CD4-positive, alpha-beta T cell (primary cell): ENCODE results near the gene SDK1. TPM values are rescaled to one million over a fixed set of nuclear protein-coding genes. Genes with fewer than 3 reads are reported as not detected.

Source experiments
- ATAC-seq: fragments of 200-7000 bp; cut with Tn5 transposase; one replicate; pipeline ENCODE4 v1.10.0; 2022; ENCODE audit warnings: mild to moderate bottlenecking; ENCODE audit not compliant: poor library complexity
- CTCF ChIA-PET: fragments of 350-600 bp; sonication (Branson Sonifier 250); formaldehyde crosslinking; loops from one replicate; lab custom pipeline; 2021; ENCODE audit warnings: antibody characterized with exemption, inconsistent platforms; lab: Charles Lee
- POLR2A ChIA-PET: fragments of 350-600 bp; sonication (Branson Sonifier 250); formaldehyde crosslinking; loops from one replicate; lab custom pipeline; 2021; ENCODE audit warnings: antibody characterized with exemption, inconsistent platforms; lab: Charles Lee
- DNase-seq, 14 experiments: peaks; one replicate each; pipeline ENCODE4 v3.0.0-alpha.2; 2013 to 2020; ENCODE audit warnings: mixed read lengths in 2 of 14
- H3K27ac ChIP-seq, 2 donors: one replicate each; pipeline versions ENCODE4 v1.5.1 to v1.7.0; 2013; ENCODE audit warnings: low read length in 2 of 2, low read depth in 1 of 2, mild to moderate bottlenecking in 1 of 2
- H3K27me3 ChIP-seq, 2 experiments: 1 replicate in 1 of 2; 2 replicates in 1 of 2; pipeline versions ENCODE4 v1.6.1 to v1.7.0; 2013; ENCODE audit warnings: low read length in 2 of 2, control low read depth in 1 of 2, mild to moderate bottlenecking in 1 of 2, moderate library complexity in 1 of 2; ENCODE audit not compliant: insufficient read depth in 2 of 2, control insufficient read depth in 1 of 2
- H3K36me3 ChIP-seq: one replicate; pipeline ENCODE4 v1.6.1; 2013; ENCODE audit warnings: low read length, control low read depth; ENCODE audit not compliant: insufficient read depth
- H3K4me1 ChIP-seq: one replicate; pipeline ENCODE4 v1.6.1; 2013; ENCODE audit warnings: low read length, control low read depth; ENCODE audit not compliant: insufficient read depth
- H3K4me3 ChIP-seq: one replicate; pipeline ENCODE4 v1.5.1; 2013; ENCODE audit warnings: mild to moderate bottlenecking, low read length, moderate library complexity
- H3K9me3 ChIP-seq, 2 experiments: 1 replicate in 1 of 2; 2 replicates in 1 of 2; pipeline versions ENCODE4 v1.6.1 to v1.7.0; 2013; ENCODE audit warnings: low read length in 2 of 2, mild to moderate bottlenecking in 2 of 2, control low read depth in 1 of 2, moderate library complexity in 1 of 2; ENCODE audit not compliant: control insufficient read depth in 1 of 2, insufficient read depth in 1 of 2
- H3K27ac Mint-ChIP-seq: one replicate; pipeline ENCODE4 v1.8.0; 2020; ENCODE audit warnings: mixed read lengths
- H3K27me3 Mint-ChIP-seq: one replicate; pipeline ENCODE4 v1.8.0; 2021; ENCODE audit warnings: mixed read lengths
- H3K36me3 Mint-ChIP-seq: one replicate; pipeline ENCODE4 v1.8.0; 2021; ENCODE audit warnings: low read depth, mixed read lengths
- H3K4me1 Mint-ChIP-seq: one replicate; pipeline ENCODE4 v1.8.0; 2021; ENCODE audit warnings: low read depth, mixed read lengths
- H3K4me3 Mint-ChIP-seq: one replicate; pipeline ENCODE4 v1.8.0; 2020; ENCODE audit warnings: mild to moderate bottlenecking, mixed read lengths
- H3K9me3 Mint-ChIP-seq: one replicate; pipeline ENCODE4 v1.8.0; 2020; ENCODE audit warnings: mixed read lengths
- intact Hi-C, 2 experiments: fragments of 100-400 bp; cut with DNase I in 1 of 2; cut with micrococcal nuclease in 1 of 2; formaldehyde crosslinking; loops; one replicate each; pipeline versions ENCODE4 v1.15.1 to v1.9.0; 2023 to 2025; cut with DNase I, micrococcal nuclease
- total RNA-seq, 174 experiments: library from RNA in 2 of 174; stranded (reverse) in 2 of 174; gene quantifications; one replicate each; pipeline ENCODE4 v1.2.3 and lab custom pipeline; 2021 to 2026
- TF ChIP-seq, protein P1 (sequence below): fragments of 200-600 bp; IDR thresholded peaks from one replicate; pipeline ENCODE4 v1.8.0; 2022; ENCODE audit warnings: antibody characterized with exemption, mild to moderate bottlenecking

SDK1 gene
- total RNA-seq, 2 experiments from 2014 or later: 1.1 to 1.3 TPM

DNA sequence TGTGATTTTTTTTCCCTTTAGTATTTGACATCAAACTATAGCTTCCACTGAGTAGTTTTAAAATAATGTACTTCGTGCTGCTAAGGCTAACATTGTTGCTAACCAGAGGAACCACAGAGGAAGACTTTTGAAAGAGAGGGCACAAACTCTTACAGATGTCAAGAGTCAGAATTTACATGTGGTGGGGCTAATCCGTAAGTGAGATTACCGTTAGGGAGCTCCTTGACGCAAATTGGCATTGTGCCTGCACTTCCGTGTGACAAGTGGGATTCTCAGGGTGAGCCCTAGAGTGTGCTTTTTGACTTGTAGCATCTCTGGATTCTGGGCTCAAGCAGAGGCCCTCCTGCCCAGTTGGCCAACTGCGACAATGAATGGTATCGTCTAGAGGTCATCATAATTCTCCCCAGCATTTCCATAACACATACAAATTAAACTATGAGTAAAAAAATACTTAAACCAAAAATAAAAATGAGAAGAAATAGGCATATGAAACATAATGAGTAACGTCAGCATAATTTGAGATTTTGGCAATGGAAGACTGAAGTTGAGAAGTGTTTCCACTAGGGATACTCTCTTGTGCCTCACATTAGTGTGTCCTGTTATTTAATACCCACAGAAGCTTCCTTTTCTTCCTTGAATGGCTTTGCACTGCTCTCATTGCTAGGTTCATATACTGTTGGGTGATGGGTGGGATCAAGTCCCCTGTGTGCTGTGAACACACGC is 164.0 kb downstream of the SDK1 start:
- H3K9me3 ChIP-seq: no peaks in the 10 kb centered on the region
- H3K4me3 Mint-ChIP-seq: no peak overlapping the region
- no peaks in the 10 kb centered on the region for H3K36me3 Mint-ChIP-seq
- DNase-seq (peak in 9 of 14 experiments; percentile 8 to 76 (median 39)), ATAC-seq (peak; percentile 28)
- CTCF ChIA-PET: no interaction called here
- no peak overlapping the region for H3K4me3 ChIP-seq
- intact Hi-C loops: loop anchor here (5.0 to 10.0 kb wide), 2 partner anchors 38 to 600 kb away; no protein-coding TSS in a partner anchor
- peak overlapping the region; percentile 40 for H3K27ac Mint-ChIP-seq
- H3K4me1 Mint-ChIP-seq: peaks cover 53% of the 10 kb centered on the region
- TF ChIP-seq, protein P1, sequence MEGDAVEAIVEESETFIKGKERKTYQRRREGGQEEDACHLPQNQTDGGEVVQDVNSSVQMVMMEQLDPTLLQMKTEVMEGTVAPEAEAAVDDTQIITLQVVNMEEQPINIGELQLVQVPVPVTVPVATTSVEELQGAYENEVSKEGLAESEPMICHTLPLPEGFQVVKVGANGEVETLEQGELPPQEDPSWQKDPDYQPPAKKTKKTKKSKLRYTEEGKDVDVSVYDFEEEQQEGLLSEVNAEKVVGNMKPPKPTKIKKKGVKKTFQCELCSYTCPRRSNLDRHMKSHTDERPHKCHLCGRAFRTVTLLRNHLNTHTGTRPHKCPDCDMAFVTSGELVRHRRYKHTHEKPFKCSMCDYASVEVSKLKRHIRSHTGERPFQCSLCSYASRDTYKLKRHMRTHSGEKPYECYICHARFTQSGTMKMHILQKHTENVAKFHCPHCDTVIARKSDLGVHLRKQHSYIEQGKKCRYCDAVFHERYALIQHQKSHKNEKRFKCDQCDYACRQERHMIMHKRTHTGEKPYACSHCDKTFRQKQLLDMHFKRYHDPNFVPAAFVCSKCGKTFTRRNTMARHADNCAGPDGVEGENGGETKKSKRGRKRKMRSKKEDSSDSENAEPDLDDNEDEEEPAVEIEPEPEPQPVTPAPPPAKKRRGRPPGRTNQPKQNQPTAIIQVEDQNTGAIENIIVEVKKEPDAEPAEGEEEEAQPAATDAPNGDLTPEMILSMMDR: no peak
- no peaks in the 10 kb centered on the region for H3K27me3 ChIP-seq
- no peaks in the 10 kb centered on the region for H3K36me3 ChIP-seq
- H3K9me3 Mint-ChIP-seq: no peaks in the 10 kb centered on the region
- no peak overlapping the region for H3K27ac ChIP-seq
- no peaks in the 10 kb centered on the region for H3K27me3 Mint-ChIP-seq
- POLR2A ChIA-PET: no interaction called here
- H3K4me1 ChIP-seq: peaks cover 15% of the 10 kb centered on the region

DNA sequence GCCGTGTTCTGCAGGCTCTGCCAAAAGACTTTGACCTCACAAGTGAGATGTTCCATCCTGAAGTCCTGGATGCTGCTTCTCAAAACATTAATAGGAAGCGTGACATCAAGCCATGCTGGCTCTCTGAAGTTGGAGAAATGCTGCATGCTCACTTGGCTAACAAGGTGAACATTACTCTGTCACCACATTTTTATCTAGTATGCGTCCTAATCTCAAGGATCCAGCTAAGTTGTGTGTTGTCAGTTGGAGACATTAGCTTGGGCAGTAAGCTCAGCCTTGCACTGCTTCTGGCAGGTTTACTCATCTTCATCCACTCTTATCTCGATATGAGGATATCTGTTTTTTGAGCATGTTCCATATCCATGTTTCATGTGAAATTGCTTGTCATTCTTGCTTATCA is 165.2 kb downstream of the SDK1 start:
- Histone ChIP-seq H3K4me3 (no peak overlapping the region), H3K36me3 (no peaks in the 10 kb centered on the region), H3K27me3 (no peaks in the 10 kb centered on the region), H3K4me1 (peaks cover 15% of the 10 kb centered on the region), H3K9me3 (no peaks in the 10 kb centered on the region), H3K27ac (no peak overlapping the region)
- Mint-ChIP-seq H3K27ac (no peak overlapping the region), H3K4me1 (peaks cover 54% of the 10 kb centered on the region), H3K9me3 (no peaks in the 10 kb centered on the region), H3K36me3 (no peaks in the 10 kb centered on the region), H3K4me3 (no peak overlapping the region), H3K27me3 (no peaks in the 10 kb centered on the region)
- TF ChIP-seq, protein P1: no peak
- ChIA-PET CTCF (interaction anchor here (0.6 kb wide), 1 partner anchor 455 kb away, joined by 3 read pairs; no protein-coding TSS in a partner anchor), POLR2A (no interaction called here)
- intact Hi-C loops: loop anchor here in 1 of 2 experiments (10.0 kb wide), 1 partner anchor 601 kb away; no protein-coding TSS in a partner anchor
- DNase-seq: no peak
- ATAC-seq: no peak

DNA sequence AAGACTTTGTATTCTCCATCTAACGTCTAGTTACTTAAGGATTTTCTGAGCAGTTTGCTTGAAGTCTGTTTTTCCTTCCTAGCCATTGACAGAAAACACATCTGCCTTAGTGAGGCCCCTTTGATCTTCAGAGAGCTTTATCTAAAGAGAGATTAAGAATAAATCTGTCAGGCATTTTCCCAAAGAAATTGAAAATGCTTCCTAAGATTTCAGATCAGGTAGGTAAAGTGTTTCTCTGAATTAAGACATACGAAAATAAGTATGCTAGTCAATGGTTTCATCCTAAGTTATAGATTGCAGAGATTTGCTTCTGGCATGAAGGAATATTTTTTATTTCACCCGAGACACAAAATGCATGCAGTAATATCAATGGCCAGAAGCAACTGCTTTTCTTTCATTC is 168.6 kb downstream of the SDK1 start:
- CTCF ChIA-PET: no interaction called here
- H3K4me3 Mint-ChIP-seq: no peak overlapping the region

More for the DNA sequence above, 168.6 kb downstream of the SDK1 start:
- no peak for ATAC-seq
- no peak for DNase-seq
- no peaks in the 10 kb centered on the region for H3K27me3 Mint-ChIP-seq
- Histone ChIP-seq H3K36me3 (no peaks in the 10 kb centered on the region), H3K4me3 (no peak overlapping the region), H3K27ac (no peak overlapping the region), H3K4me1 (no peaks in the 10 kb centered on the region), H3K9me3 (no peaks in the 10 kb centered on the region), H3K27me3 (no peaks in the 10 kb centered on the region)
- TF ChIP-seq, protein P1: no peak
- no peaks in the 10 kb centered on the region for H3K9me3 Mint-ChIP-seq
- no peak overlapping the region for H3K27ac Mint-ChIP-seq
- intact Hi-C loops: loop anchor here in 1 of 2 experiments (10.0 kb wide), 2 partner anchors 425 to 605 kb away; no protein-coding TSS in a partner anchor
- peaks cover 40% of the 10 kb centered on the region for H3K4me1 Mint-ChIP-seq
- H3K36me3 Mint-ChIP-seq: no peaks in the 10 kb centered on the region
- POLR2A ChIA-PET: no interaction called here
